KMS-11 (cell line): ENCODE measurements around the gene SPDYE4.

Source experiments
- H2AFZ ChIP-seq: fragments of 200-600 bp; sonication (generic); 2 replicates; pipeline ENCODE4 v1.6.1; 2016; ENCODE audit warnings: antibody characterized with exemption, mixed run types, low read depth
- H3K27ac ChIP-seq: fragments of 200-600 bp; sonication (generic); 2 replicates; pipeline ENCODE4 v1.6.1; 2016; ENCODE audit warnings: mild to moderate bottlenecking, mixed run types
- H3K27me3 ChIP-seq: fragments of 200-600 bp; sonication (generic); 2 replicates; pipeline ENCODE4 v1.6.1; 2017; ENCODE audit warnings: mild to moderate bottlenecking, low read depth, mixed run types, moderate library complexity; ENCODE audit not compliant: insufficient read depth
- H3K36me3 ChIP-seq: fragments of 200-600 bp; sonication (generic); 2 replicates; pipeline ENCODE4 v1.6.1; 2017; ENCODE audit warnings: mild to moderate bottlenecking, mixed run types; ENCODE audit not compliant: insufficient read depth
- H3K4me1 ChIP-seq: fragments of 200-600 bp; sonication (generic); 2 replicates; pipeline ENCODE4 v1.6.1; 2016; ENCODE audit warnings: mild to moderate bottlenecking, low read depth, mixed run types; ENCODE audit not compliant: poor library complexity, severe bottlenecking
- H3K4me2 ChIP-seq: fragments of 200-600 bp; sonication (generic); 2 replicates; pipeline ENCODE4 v1.7.0; 2016; ENCODE audit warnings: mild to moderate bottlenecking, mixed run types
- H3K4me3 ChIP-seq: fragments of 200-600 bp; sonication (generic); IDR thresholded peaks from 2 replicates; pipeline ENCODE4 v1.6.1; 2017; ENCODE audit warnings: low read depth, low read length, mixed read lengths; ENCODE audit not compliant: insufficient read depth
- H3K79me2 ChIP-seq: fragments of 200-600 bp; sonication (generic); 2 replicates; pipeline ENCODE4 v1.6.1; 2016; ENCODE audit warnings: low read depth, mixed run types; ENCODE audit not compliant: insufficient read depth
- H3K9ac ChIP-seq: fragments of 200-600 bp; sonication (generic); 2 replicates; pipeline ENCODE4 v1.6.1; 2016; ENCODE audit warnings: mild to moderate bottlenecking, mixed run types
- H4K20me1 ChIP-seq: fragments of 200-600 bp; sonication (generic); 2 replicates; pipeline ENCODE4 v1.6.1; 2016; ENCODE audit warnings: mild to moderate bottlenecking, mixed run types; ENCODE audit not compliant: insufficient read depth
- CTCF ChIP-seq: fragments of 200-600 bp; sonication (generic); conservative IDR thresholded peaks from 2 replicates; pipeline ENCODE4 v1.6.1; 2017; ENCODE audit warnings: low read depth, mild to moderate bottlenecking, antibody characterized with exemption, low read length, moderate library complexity, mixed read lengths

The SPDYE4 gene

GRCh38 chr17:8798846-8799569, 40.7 kb upstream of the SPDYE4 start, which contains the start of gene MFSD6L:
MFSD6L (minus strand) TSS chr17:8799365; CDS start chr17:8799120, 245 bp downstream.
- Histone ChIP-seq H3K4me3 (no peak within 1 kb of the TSS), H3K79me2 (no peaks in the 10 kb centered on the region), H3K4me2 (no peak within 1 kb of the TSS), H3K4me1 (no peaks in the 10 kb centered on the region), H3K27ac (no peak within 1 kb of the TSS), H3K9ac (no peak within 1 kb of the TSS), H4K20me1 (no peaks in the 10 kb centered on the region), H2AFZ (no peak within 1 kb of the TSS), H3K36me3 (no peaks in the 10 kb centered on the region), H3K27me3 (no peaks in the 10 kb centered on the region)
- TF ChIP-seq CTCF: no peak

GRCh38 chr17:8798176-8798845, 40.0 kb upstream of the SPDYE4 start:
- H3K4me1 ChIP-seq: no peaks in the 10 kb centered on the region
- no peak overlapping the region for H2AFZ ChIP-seq
- H3K36me3 ChIP-seq: no peaks in the 10 kb centered on the region
- no peak overlapping the region for H3K4me2 ChIP-seq
- H3K79me2 ChIP-seq: no peaks in the 10 kb centered on the region
- no peaks in the 10 kb centered on the region for H3K27me3 ChIP-seq
- H3K27ac ChIP-seq: no peak overlapping the region
- no peak overlapping the region for H3K4me3 ChIP-seq
- H3K9ac ChIP-seq: no peak overlapping the region
- TF ChIP-seq CTCF: no peak
- H4K20me1 ChIP-seq: no peaks in the 10 kb centered on the region

- Histone ChIP-seq H3K4me1 (no peaks in the 10 kb centered on the region), H4K20me1 (no peaks in the 10 kb centered on the region), H3K36me3 (no peaks in the 10 kb centered on the region), H3K4me2 (no peak overlapping the region), H3K79me2 (no peaks in the 10 kb centered on the region), H3K9ac (no peak overlapping the region), H3K27me3 (no peaks in the 10 kb centered on the region), H3K27ac (no peak overlapping the region), H2AFZ (no peak overlapping the region), H3K4me3 (no peak overlapping the region)
- no peak for TF ChIP-seq CTCF
Observed at GRCh38 chr17:8797621-8798175, 39.4 kb upstream of the SPDYE4 start.

- Histone ChIP-seq H3K36me3 (no peaks in the 10 kb centered on the region), H3K27me3 (no peaks in the 10 kb centered on the region), H4K20me1 (no peaks in the 10 kb centered on the region), H3K4me2 (no peak overlapping the region), H3K4me3 (no peak overlapping the region), H3K27ac (no peak overlapping the region), H3K9ac (no peak overlapping the region), H3K4me1 (no peaks in the 10 kb centered on the region), H3K79me2 (no peaks in the 10 kb centered on the region), H2AFZ (no peak overlapping the region)
- no peak for TF ChIP-seq CTCF
Observed at GRCh38 chr17:8794636-8795035, 36.3 kb upstream of the SPDYE4 start.
